ENCODE measurements around the gene VKORC1.
"Not testable (repeated sequence)": the region's sequence is repeated elsewhere in the genome, so short reads cannot be mapped to it uniquely, and the experiment has no call there.

- not testable (repeated sequence) for TF ChIP-seq CTCF, EP300, POLR2A (IDR thresholded peaks at IDR 0.05)
These were observed 46.5 kb upstream of the VKORC1 start for GRCh38 chr16:31141071-31141469.
